Progenitor cell of endocrine pancreas (in vitro differentiated cells): ENCODE data around the gene HDGFL3. TPM values are rescaled to one million over a fixed set of nuclear protein-coding genes. Genes with fewer than 3 reads are reported as not detected.
"Not testable (repeated sequence)": the region's sequence is repeated elsewhere in the genome, so short reads cannot be mapped to it uniquely, and the experiment has no call there.

ENCODE experiments used
- DNase-seq: peaks from one replicate; pipeline ENCODE4 v3.0.0; 2021; ENCODE audit warnings: low spot score; ENCODE audit not compliant: unreplicated experiment
- H3K27ac Mint-ChIP-seq: 2 replicates; pipeline ENCODE4 v1.8.0; 2021; ENCODE audit warnings: mild to moderate bottlenecking, moderate library complexity, mixed read lengths
- H3K27me3 Mint-ChIP-seq: 2 replicates; pipeline ENCODE4 v1.8.0; 2021; ENCODE audit warnings: mixed read lengths
- H3K36me3 Mint-ChIP-seq: 2 replicates; pipeline ENCODE4 v1.8.0; 2022; ENCODE audit warnings: mixed read lengths; ENCODE audit not compliant: insufficient read depth
- H3K4me1 Mint-ChIP-seq: 2 replicates; pipeline ENCODE4 v1.8.0; 2021; ENCODE audit warnings: low read depth, mixed read lengths
- H3K4me3 Mint-ChIP-seq: 2 replicates; pipeline ENCODE4 v1.8.0; 2021; ENCODE audit warnings: low read depth, mild to moderate bottlenecking, moderate library complexity, mixed read lengths
- H3K9me3 Mint-ChIP-seq: 2 replicates; pipeline ENCODE4 v1.8.0; 2021; ENCODE audit warnings: low read depth, mixed read lengths
- CTCF ChIP-seq: fragments of 200-600 bp; sonication (generic); IDR thresholded peaks from one replicate; pipeline ENCODE4 v1.5.0; 2021; ENCODE audit warnings: antibody characterized with exemption, mild to moderate bottlenecking; ENCODE audit not compliant: unreplicated experiment
- total RNA-seq: library from RNA; stranded (reverse); gene quantifications from 2 replicates; pipeline ENCODE4 v1.2.1, GENCODE V29; 2021

The HDGFL3 gene
- total RNA-seq, 1 donor from 2014 or later: 121 TPM

DNA sequence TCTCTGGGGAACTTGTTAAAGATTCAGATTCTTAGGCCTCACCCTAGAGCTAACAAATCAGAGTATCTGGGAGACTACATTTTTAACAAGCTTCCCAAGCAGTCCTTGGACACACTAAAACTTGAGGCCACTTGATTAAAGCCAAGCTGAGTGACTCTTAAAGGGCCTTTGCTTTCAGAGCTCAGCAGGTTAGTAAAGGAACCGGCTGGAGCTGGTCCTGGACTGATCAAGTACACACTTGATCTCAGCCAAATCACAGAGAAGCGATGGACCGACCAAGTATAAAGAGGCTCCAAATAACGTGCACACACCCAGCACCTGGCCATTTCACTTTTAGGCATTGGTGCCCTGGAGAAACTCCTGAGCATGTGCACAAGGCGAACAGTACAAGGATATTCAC, 113.0 kb downstream of the HDGFL3 start:
- peaks cover 22% of the 10 kb centered on the region for H3K27me3 Mint-ChIP-seq

DNA sequence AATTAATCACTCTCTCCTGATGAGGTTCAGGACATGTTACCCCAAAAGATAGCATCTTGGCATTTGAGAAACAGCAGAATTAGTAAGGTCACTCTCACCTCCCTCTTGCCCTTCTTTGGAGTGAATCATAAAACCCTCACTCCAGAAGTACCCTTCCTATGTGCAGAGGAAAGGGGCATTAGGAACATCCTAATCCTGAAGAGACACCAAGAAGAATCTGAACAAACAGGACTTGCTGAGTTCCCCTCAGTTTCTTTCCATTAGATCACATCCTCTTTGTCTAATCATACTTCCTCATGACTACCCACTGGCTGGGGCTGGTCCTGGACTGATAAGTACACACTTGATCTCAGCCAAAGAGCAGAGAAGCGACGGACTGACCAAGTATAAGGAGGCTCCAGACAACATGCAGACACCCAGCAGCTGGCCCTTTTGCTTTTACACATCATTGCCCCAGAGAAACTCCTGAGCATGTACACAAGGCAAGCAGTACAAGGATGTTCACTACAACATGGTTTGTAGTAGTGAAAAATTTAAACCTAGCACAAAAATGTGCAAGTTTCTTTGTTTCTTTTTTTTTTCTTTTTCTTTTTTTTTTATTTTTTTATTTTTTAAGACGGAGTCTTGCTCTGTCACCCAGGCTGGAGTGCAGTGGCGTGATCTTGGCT, 115.2 kb downstream of the HDGFL3 start:
- Mint-ChIP-seq H3K4me1 (no peaks in the 10 kb centered on the region), H3K36me3 (no peaks in the 10 kb centered on the region), H3K27me3 (peaks cover 20% of the 10 kb centered on the region), H3K27ac (no peak overlapping the region), H3K9me3 (peaks cover 4% of the 10 kb centered on the region), H3K4me3 (no peak overlapping the region)
- no peak for DNase-seq
- no peak for TF ChIP-seq CTCF

More for the DNA sequence above, 113.0 kb downstream of the HDGFL3 start:
- no peak overlapping the region for H3K27ac Mint-ChIP-seq
- no peak for TF ChIP-seq CTCF
- no peaks in the 10 kb centered on the region for H3K36me3 Mint-ChIP-seq
- no peak for DNase-seq
- peaks cover 4% of the 10 kb centered on the region for H3K9me3 Mint-ChIP-seq
- H3K4me3 Mint-ChIP-seq: no peak overlapping the region
- H3K4me1 Mint-ChIP-seq: no peaks in the 10 kb centered on the region

DNA sequence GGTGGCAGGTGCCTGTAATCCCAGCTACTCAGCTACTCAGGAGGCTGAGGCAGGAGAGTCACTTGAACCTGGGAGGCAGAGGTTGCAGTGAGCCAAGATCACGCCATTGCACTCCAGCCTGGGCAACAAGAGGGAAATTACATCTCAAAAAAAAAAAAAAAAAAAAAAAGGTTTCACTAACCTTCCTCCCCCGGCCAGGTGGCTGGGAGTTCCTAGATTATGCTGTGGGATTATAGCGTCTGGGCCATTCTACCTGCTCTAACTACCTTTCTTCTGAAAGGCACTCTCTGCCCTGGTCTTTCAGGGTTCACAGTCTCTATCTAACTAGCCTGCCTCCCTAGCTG, 115.7 kb downstream of the HDGFL3 start:
- not testable (repeated sequence) for H3K9me3 Mint-ChIP-seq, H3K4me3 Mint-ChIP-seq, H3K36me3 Mint-ChIP-seq, DNase-seq, H3K4me1 Mint-ChIP-seq, H3K27ac Mint-ChIP-seq
- peaks cover 17% of the 10 kb centered on the region for H3K27me3 Mint-ChIP-seq

- H3K27ac Mint-ChIP-seq: no peak overlapping the region
These were observed 117.2 kb downstream of the HDGFL3 start for GRCh38 chr15:83090465-83090864.

GRCh38 chr15:83088876-83089275, 118.7 kb downstream of the HDGFL3 start:
- H3K4me3 Mint-ChIP-seq: no peak overlapping the region
- H3K36me3 Mint-ChIP-seq: no peaks in the 10 kb centered on the region
- TF ChIP-seq CTCF: no peak
- DNase-seq: no peak
- H3K9me3 Mint-ChIP-seq: no peaks in the 10 kb centered on the region
- peaks cover 13% of the 10 kb centered on the region for H3K27me3 Mint-ChIP-seq
- no peak overlapping the region for H3K27ac Mint-ChIP-seq
- no peaks in the 10 kb centered on the region for H3K4me1 Mint-ChIP-seq

More at GRCh38 chr15:83090465-83090864, 117.2 kb downstream of the HDGFL3 start:
- no peak for DNase-seq
- peaks cover 13% of the 10 kb centered on the region for H3K27me3 Mint-ChIP-seq
- no peaks in the 10 kb centered on the region for H3K36me3 Mint-ChIP-seq
- no peaks in the 10 kb centered on the region for H3K4me1 Mint-ChIP-seq
- H3K9me3 Mint-ChIP-seq: no peaks in the 10 kb centered on the region
- TF ChIP-seq CTCF: no peak
- H3K4me3 Mint-ChIP-seq: no peak overlapping the region

- TF ChIP-seq CTCF: no peak
- Mint-ChIP-seq H3K4me1 (no peaks in the 10 kb centered on the region), H3K9me3 (no peaks in the 10 kb centered on the region), H3K4me3 (no peak overlapping the region), H3K27me3 (peaks cover 13% of the 10 kb centered on the region), H3K36me3 (no peaks in the 10 kb centered on the region), H3K27ac (no peak overlapping the region)
- DNase-seq: no peak
These were observed 120.0 kb downstream of the HDGFL3 start for GRCh38 chr15:83087576-83087975.

GRCh38 chr15:83085864-83086552, 121.6 kb downstream of the HDGFL3 start:
- H3K4me3 Mint-ChIP-seq, DNase-seq, H3K9me3 Mint-ChIP-seq, H3K4me1 Mint-ChIP-seq, H3K27me3 Mint-ChIP-seq, H3K36me3 Mint-ChIP-seq, H3K27ac Mint-ChIP-seq: not testable (repeated sequence)

- not testable (repeated sequence) for H3K27ac Mint-ChIP-seq, DNase-seq, H3K4me1 Mint-ChIP-seq, H3K36me3 Mint-ChIP-seq, H3K4me3 Mint-ChIP-seq, H3K27me3 Mint-ChIP-seq, H3K9me3 Mint-ChIP-seq
These were observed 122.2 kb downstream of the HDGFL3 start for GRCh38 chr15:83085461-83085860.
